OCI-LY3 (cell line): Measurements from ENCODE around the gene CCDC194.
A peak's percentile ranks its signal among the peaks of the same experiment; 100 is the strongest.

Experiments used
- H2AFZ ChIP-seq: fragments of 200-600, 300-600 bp; shearing (Covaris generic); 2 replicates; pipeline ENCODE4 v1.6.0; 2014; ENCODE audit warnings: antibody characterized with exemption, low read depth, low read length
- H3K27ac ChIP-seq: fragments of 200-600, 300-600 bp; sonication (generic); 2 replicates; pipeline ENCODE4 v1.5.1; 2014; ENCODE audit warnings: mild to moderate bottlenecking, low read length, moderate library complexity, mixed read lengths
- H3K27me3 ChIP-seq: fragments of 200-600, 300-600 bp; sonication (generic); 2 replicates; pipeline ENCODE4 v1.6.1; 2014; ENCODE audit warnings: low read depth, low read length, mixed read lengths
- H3K36me3 ChIP-seq: fragments of 200-600, 300-600 bp; sonication (generic); replicated peaks from 2 replicates; pipeline ENCODE3; 2014; ENCODE audit warnings: low read depth, low read length, mixed read lengths
- H3K4me1 ChIP-seq: fragments of 300-600, 200-600 bp; sonication (generic); 2 replicates; pipeline ENCODE4 v1.6.1; 2014; ENCODE audit warnings: low read length, mixed read lengths
- H3K4me2 ChIP-seq: fragments of 200-600, 300-600 bp; sonication (generic); 2 replicates; pipeline ENCODE4 v1.6.1; 2014; ENCODE audit warnings: low read length, mixed read lengths
- H3K4me3 ChIP-seq: fragments of 300-600, 200-600 bp; sonication (generic); 2 replicates; pipeline ENCODE4 v1.5.1; 2014; ENCODE audit warnings: antibody characterized with exemption, mild to moderate bottlenecking, low read length, moderate library complexity
- H3K79me2 ChIP-seq: fragments of 300-600, 200-600 bp; shearing (Covaris generic); 2 replicates; pipeline ENCODE4 v1.6.1; 2014; ENCODE audit warnings: mild to moderate bottlenecking, low read length, mixed read lengths
- H3K9ac ChIP-seq: fragments of 300-600, 200-600 bp; shearing (Covaris generic); 2 replicates; pipeline ENCODE4 v1.6.0; 2014; ENCODE audit warnings: mild to moderate bottlenecking, low read length, moderate library complexity
- H3K9me3 ChIP-seq: fragments of 200-600, 300-600 bp; shearing (Covaris generic); 2 replicates; pipeline ENCODE4 v1.6.1; 2014; ENCODE audit warnings: low read length, mixed read lengths; ENCODE audit not compliant: insufficient read depth
- H4K20me1 ChIP-seq: fragments of 200-600, 300-600 bp; sonication (generic); 2 replicates; pipeline ENCODE4 v1.6.1; 2016; ENCODE audit warnings: low read length, mixed read lengths; ENCODE audit not compliant: insufficient read depth
- CTCF ChIP-seq: fragments of 200-600, 300-600 bp; sonication (generic); IDR thresholded peaks from 2 replicates; pipeline ENCODE4 v1.5.1; 2014; ENCODE audit warnings: antibody characterized with exemption, low read length, low read depth
- EZH2phosphoT487 ChIP-seq: fragments of 200-600 bp; shearing (Covaris generic); IDR thresholded peaks from 2 replicates; pipeline ENCODE4 v1.6.1; 2018; ENCODE audit warnings: antibody characterized with exemption, mixed run types, low read depth

Gene CCDC194

GRCh38 chr19:17411801-17412200 lies 17.8 kb upstream of the CCDC194 start:
- Histone ChIP-seq H3K79me2 (peaks cover 4% of the 10 kb centered on the region), H3K4me3 (no peak overlapping the region), H3K4me1 (peaks cover 3% of the 10 kb centered on the region), H3K27ac (no peak overlapping the region), H2AFZ (no peak overlapping the region), H3K9ac (no peak overlapping the region), H4K20me1 (no peaks in the 10 kb centered on the region), H3K4me2 (no peak overlapping the region), H3K27me3 (no peaks in the 10 kb centered on the region), H3K36me3 (peaks cover 5% of the 10 kb centered on the region), H3K9me3 (no peaks in the 10 kb centered on the region)
- TF ChIP-seq CTCF = no peak
- TF ChIP-seq EZH2phosphoT487 = no peak

DNA sequence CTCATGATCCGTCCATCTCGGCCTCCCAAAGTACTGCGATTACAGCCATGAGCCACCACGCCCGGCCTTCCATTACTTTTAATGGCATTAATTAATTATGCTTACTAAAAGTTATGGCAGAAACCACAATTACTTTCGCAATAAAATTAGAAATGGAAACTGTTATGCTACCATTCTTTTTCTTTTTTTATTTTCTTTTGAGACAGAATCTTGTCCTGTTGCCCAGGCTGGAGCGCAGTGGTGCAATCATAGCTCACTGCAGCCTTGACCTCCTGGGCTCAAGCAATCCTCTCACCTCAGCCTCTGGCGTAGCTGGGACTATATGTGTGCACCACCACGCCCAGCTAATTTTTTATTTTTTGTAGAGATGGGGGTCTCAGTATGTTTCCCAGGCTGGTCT lies 16.0 kb upstream of the CCDC194 start:
- Histone ChIP-seq H2AFZ (no peak overlapping the region), H3K9me3 (no peaks in the 10 kb centered on the region), H3K4me1 (peaks cover 20% of the 10 kb centered on the region), H3K4me2 (no peak overlapping the region), H3K27me3 (no peaks in the 10 kb centered on the region), H3K79me2 (peaks cover 20% of the 10 kb centered on the region), H3K36me3 (peaks cover 5% of the 10 kb centered on the region), H3K27ac (no peak overlapping the region), H3K9ac (no peak overlapping the region), H3K4me3 (no peak overlapping the region), H4K20me1 (no peaks in the 10 kb centered on the region)
- no peak for TF ChIP-seq CTCF
- no peak for TF ChIP-seq EZH2phosphoT487

DNA sequence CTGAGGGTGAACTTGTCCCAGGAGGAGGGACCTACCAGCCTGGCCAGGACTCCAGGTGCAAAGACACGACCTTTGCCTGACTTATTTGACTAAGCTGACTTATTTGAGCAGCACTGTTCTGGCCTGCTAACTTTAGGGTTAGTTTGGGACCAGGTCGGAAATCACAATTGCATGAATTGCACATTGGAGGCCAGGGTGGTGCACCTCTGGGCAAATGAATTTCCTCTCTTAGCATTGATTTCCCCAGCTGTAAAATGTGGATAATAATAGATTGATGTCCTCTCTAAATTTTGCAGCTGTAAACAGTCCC lies 12.8 kb upstream of the CCDC194 start:
- Histone ChIP-seq H3K79me2 (peaks cover 36% of the 10 kb centered on the region), H3K4me1 (peaks cover 33% of the 10 kb centered on the region), H3K4me3 (peak overlapping the region; percentile 83), H4K20me1 (no peaks in the 10 kb centered on the region; the same call in 1 of the 2 replicates), H3K27me3 (no peaks in the 10 kb centered on the region), H3K36me3 (peaks cover 12% of the 10 kb centered on the region), H3K27ac (peak overlapping the region; percentile 81), H3K9me3 (no peaks in the 10 kb centered on the region), H3K4me2 (peak overlapping the region; percentile 98), H2AFZ (no peak overlapping the region), H3K9ac (peak overlapping the region; percentile 83)
- TF ChIP-seq EZH2phosphoT487 (no peak), CTCF (no peak)

DNA sequence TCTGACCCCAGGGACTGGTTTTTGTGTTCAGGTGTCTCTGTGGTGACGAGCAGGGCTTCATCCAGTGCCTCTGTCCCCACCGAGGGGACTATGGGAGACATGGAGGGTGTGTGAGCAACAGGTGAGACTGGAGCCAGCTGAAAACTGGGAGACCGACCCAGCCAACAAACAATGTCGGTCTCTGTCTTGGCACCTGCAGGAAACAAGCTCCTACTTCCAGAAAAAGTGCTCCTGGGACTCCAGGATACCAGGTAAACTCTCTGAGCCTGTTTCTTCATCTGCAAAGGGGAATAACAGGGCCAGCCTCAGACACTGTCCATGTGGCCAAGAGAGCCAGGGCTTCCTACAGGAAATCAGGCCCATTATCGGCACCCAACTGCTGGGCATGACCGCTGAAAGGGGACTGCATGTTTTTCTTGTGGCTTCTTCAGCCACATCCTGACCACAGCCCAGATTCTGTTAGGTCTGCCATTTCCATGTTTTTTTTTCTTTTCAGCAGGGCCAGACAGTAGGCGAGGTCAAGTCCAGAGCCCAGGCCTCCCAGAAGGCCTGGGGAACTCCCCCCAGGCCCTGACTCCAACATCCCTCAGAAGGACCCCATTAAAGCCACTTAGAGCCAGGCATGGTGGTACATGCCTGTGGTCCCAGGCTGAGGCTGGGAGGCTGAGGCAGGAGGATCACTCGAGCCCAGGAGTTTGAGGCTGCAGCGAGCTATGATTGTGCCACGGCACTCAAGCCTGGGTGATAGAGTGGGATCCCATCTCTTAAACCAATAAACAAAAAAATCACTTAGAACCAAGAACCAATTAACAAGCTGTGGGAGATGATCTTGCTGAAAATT lies 12.3 kb upstream of the CCDC194 start:
- H3K27me3 ChIP-seq = no peaks in the 10 kb centered on the region
- no peaks in the 10 kb centered on the region; the same call in 1 of the 2 replicates for H4K20me1 ChIP-seq
- peak overlapping the region; percentile 83 for H3K4me3 ChIP-seq
- H3K36me3 ChIP-seq = peaks cover 15% of the 10 kb centered on the region
- peak overlapping the region; percentile 81 for H3K27ac ChIP-seq
- TF ChIP-seq CTCF = no peak
- TF ChIP-seq EZH2phosphoT487 = no peak
- H3K9ac ChIP-seq = peak overlapping the region; percentile 83
- H2AFZ ChIP-seq = peak overlapping the region; percentile 71; the same call in 1 of the 2 replicates
- peaks cover 36% of the 10 kb centered on the region for H3K79me2 ChIP-seq
- no peaks in the 10 kb centered on the region for H3K9me3 ChIP-seq
- peak overlapping the region; percentile 98 for H3K4me2 ChIP-seq
- peaks cover 33% of the 10 kb centered on the region for H3K4me1 ChIP-seq
